ENCODE measurements around the gene LRRN2.

LRRN2 gene

GRCh38 chr1:204578867-204579664 lies 106.5 kb downstream of the LRRN2 start:
- no peak overlapping the region for H3K4me3 ChIP-seq (ENCODE audit: low read depth, low read length)
- no peak for TF ChIP-seq CTCF (IDR thresholded peaks at IDR 0.05; ENCODE audit: low read depth, low read length)

- TF ChIP-seq CTCF (IDR thresholded peaks at IDR 0.05; ENCODE audit: low read depth, low read length) = no peak
- no peak overlapping the region for H3K4me3 ChIP-seq (ENCODE audit: low read depth, low read length)
Measured at GRCh38 chr1:204577794-204578478, 107.6 kb downstream of the LRRN2 start.

GRCh38 chr1:204576422-204576821 lies 109.1 kb downstream of the LRRN2 start:
- no peak overlapping the region for H3K4me3 ChIP-seq (ENCODE audit: low read depth, low read length)

GRCh38 chr1:204575221-204576190 lies 110.0 kb downstream of the LRRN2 start:
- TF ChIP-seq CTCF (IDR thresholded peaks at IDR 0.05; ENCODE audit: low read depth, low read length) = no peak
- no peak overlapping the region for H3K4me3 ChIP-seq (ENCODE audit: low read depth, low read length)

More at GRCh38 chr1:204576422-204576821, 109.1 kb downstream of the LRRN2 start:
- no peak for TF ChIP-seq CTCF (IDR thresholded peaks at IDR 0.05; ENCODE audit: low read depth, low read length)

- TF ChIP-seq CTCF (IDR thresholded peaks at IDR 0.05; ENCODE audit: low read depth, low read length) = no peak
- no peak overlapping the region for H3K4me3 ChIP-seq (ENCODE audit: low read depth, low read length)
Measured at GRCh38 chr1:204574865-204575163, 110.7 kb downstream of the LRRN2 start.

- TF ChIP-seq CTCF (IDR thresholded peaks at IDR 0.05; ENCODE audit: low read depth, low read length) = no peak
- H3K4me3 ChIP-seq (ENCODE audit: low read depth, low read length) = no peak overlapping the region
Measured at GRCh38 chr1:204574016-204574864, 111.3 kb downstream of the LRRN2 start.

Data from WI38 (cell line).